Right forelimb (tissue), 1 donor: ENCODE data around the gene HOXB1.

Source experiments
- DNase-seq: peaks from one replicate; pipeline ENCODE4 v3.0.0-alpha.2; 2018

HOXB1 gene

DNA sequence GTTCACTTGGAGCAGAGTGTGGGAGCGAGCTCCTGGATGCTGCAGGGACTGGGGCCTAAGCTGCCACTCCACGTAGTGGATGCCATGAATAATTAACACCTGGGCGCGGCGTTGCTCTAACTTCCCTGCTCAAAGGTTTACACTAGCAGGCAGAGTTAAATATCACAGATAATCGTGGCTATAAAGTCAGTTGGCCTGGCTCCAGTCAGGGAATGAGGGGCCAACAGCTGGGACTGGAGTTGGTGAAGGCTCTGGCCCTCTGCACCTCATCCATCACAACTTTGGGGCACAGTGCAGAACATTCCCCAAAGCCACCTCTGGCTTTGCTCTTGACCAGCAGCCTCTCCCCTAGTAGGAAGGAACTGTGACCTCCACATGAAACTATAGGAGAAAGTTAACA lies 36.4 kb upstream of the HOXB1 start:
- DNase-seq: no peak

- no peak for DNase-seq
Observed at GRCh38 chr17:48566717-48567116, 35.9 kb upstream of the HOXB1 start.

- DNase-seq: no peak
Observed at GRCh38 chr17:48565925-48566710, 35.3 kb upstream of the HOXB1 start.

GRCh38 chr17:48565022-48565554 lies 34.3 kb upstream of the HOXB1 start:
- no peak for DNase-seq

DNA sequence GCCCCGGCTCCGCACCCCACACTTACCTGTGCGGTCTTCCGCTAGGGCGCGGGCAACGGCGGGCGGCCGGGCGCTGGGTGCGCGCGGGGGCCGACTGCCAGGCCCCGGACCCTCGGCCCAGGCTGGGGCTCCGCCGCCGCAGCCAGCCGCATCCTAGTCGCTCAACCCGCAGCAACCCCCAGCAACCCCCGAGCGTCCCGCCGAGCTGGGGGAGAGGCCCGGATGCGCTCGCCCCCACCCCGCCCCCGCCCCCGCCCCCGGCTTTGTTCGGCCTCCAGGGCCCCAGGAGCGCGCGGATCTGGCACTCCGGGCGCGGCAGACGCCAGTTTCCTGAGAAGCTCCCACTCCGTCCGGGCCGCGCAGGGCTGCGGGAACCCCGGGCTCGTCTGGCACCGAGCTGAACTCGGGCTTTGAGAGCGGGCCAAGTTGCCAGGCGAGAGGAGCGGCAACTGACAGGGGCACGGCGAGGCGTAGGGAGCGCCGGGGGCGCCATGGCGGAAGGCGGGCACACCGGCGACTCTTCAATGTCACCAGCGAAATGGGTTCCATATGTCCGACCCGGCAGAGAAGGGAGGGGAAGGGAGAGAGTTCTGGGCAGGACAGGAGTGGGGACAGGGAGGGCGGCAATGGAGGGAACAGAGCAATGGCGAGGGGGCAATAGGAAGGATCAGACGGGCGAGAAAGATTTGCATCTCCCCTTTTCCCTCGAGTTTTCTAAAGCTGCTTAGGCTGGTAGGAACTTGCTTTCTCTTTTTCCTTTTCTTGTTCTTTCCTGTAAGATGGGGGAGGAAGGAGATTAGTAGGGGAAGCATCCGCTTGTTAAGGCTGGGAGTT lies 33.6 kb upstream of the HOXB1 start:
- DNase-seq: no peak

- DNase-seq: no peak
Observed at GRCh38 chr17:48563867-48564187, 33.0 kb upstream of the HOXB1 start.

- no peak for DNase-seq
Observed at GRCh38 chr17:48563385-48563838, 32.6 kb upstream of the HOXB1 start.

GRCh38 chr17:48562934-48563333 lies 32.1 kb upstream of the HOXB1 start:
- DNase-seq: no peak

DNA sequence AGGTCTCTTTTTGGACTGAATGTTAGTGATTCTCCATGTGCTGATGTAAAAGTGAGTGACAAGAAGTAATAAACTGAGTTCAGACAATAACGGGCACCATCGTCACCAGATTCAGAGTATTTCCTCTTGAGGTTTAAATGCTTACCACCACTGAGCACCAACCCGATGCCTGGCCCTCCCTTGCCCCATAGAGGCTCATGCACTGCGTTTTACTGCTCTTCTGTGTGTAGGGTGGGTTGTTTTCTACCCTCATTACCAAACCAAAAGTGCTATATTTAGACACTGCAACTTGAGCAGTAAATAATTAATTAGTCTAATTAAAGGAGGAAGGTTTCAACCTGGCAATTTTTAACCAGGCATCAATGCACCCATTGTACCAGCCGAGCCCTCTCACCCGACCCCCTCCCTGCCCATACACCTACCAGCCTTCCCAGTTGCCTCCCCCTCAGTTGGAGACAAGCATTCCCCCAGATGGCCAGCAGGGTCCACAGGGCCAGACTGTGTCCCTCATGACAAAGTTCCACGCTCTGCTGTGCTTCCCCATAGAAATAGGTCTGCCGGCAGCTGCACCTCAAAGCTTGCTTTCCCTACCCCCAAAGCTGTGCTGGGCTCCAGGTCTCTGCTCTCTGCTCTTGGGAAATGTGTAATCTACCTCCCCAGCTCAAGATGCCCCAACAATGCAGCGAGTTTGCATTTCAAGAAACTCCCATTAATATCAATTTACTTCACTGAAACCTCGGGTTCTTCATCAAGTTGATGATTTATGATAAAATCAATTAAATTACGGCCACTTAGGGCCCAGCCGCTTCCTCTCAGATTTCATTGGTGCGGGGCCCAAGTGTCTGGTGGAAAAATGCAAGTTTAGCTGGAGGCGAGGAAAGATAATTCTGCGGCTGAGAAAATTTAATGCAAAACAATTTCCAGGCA lies 31.3 kb upstream of the HOXB1 start:
- DNase-seq: no peak

- DNase-seq: no peak
Observed at GRCh38 chr17:48559840-48560817, 29.3 kb upstream of the HOXB1 start.

DNA sequence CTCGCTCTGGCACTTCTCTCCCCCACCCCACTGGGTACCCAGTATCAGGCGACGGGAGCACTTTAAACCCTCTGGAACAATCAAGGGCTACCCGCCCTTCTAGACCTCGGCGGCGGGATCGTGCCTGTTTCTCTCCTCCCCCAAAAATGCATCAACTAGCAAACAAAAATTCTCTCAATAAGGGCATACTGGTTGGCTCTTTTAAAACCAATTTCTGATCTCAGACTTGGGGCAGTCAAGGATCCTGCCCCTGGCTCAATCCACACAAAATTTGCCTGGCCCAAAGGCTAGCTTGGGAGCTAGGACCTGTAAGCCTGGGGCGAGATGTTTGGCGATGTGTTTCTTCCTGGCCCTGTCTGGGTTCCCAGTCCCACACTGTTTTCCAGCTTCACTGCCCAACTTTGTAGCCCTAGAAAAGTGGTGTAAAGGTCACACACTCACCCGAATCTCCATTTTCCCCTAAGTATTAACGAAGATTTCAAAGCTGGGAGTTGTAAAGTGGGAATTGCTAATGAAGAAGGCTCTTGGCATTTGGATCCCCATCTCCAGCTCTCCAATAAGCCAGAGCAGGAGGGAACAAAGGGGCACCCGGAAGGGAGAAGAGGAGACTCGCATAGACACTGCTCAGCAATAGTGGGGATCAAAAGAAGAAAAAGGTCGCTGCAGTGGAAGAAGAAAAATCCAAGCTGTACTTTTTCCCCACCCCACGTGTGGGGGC lies 28.5 kb upstream of the HOXB1 start:
- DNase-seq: no peak

GRCh38 chr17:48558831-48559121 lies 28.0 kb upstream of the HOXB1 start:
- no peak for DNase-seq

GRCh38 chr17:48558057-48558830 lies 27.4 kb upstream of the HOXB1 start:
- no peak for DNase-seq

GRCh38 chr17:48556576-48557401 lies 26.0 kb upstream of the HOXB1 start:
- no peak for DNase-seq

DNA sequence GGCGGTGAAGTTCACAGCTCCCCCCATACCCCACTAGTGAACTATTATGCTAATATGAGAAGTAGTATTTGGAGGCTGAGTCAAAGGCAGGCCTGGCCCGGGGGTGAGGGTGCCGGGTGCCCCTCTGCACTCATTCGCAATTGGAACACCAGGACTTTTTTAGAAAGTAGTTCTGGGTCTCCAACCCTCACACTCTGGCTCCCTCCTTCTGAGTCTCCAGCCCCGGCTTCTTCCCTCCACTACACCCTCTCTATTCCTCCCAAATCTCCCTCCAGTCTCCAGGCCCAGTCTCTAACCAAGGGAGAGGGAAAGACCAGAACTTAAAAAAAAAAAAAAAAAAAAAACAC lies 25.4 kb upstream of the HOXB1 start:
- no peak for DNase-seq

GRCh38 chr17:48555258-48556228 lies 24.7 kb upstream of the HOXB1 start:
- DNase-seq: no peak

DNA sequence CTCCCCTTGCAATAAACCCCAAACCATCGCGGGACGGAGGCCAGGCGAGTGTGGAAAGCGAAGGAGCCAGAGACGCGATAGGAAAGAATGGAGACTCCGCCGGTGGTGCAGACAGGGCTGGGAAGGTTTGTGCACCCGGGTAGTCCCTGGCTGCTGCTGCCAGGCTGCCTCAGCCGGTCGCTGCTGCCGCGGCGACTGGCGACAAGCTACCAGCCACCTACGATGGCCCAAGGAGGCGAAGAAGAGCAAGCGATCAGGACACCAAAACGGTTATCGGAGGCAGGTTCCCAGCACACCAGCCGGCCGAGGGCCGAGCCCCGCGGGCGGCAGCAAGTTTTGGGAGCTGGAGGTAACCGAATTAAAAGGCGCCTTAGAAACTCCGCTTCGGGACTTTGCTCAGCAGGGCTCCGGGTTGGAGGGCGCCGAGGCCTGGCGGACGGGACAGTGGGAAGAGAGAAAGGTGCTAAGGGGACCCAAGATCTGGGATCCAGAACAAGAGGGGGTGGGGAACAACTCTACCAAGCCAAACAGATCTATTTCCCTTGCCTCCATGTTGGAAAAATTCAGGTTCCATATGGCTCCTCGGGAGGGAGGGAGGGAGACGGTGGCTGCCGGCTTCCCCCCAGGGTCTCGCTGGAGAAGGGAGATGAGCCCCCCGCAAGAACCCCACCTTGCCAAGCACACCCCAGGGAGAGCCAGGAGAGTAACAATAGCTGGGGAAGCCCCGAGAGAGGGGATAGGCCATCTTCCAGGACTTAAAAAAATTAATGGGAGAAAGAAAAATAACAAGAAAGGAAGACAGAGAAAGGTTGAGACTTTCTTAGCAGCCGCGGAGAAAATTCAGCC lies 23.8 kb upstream of the HOXB1 start:
- DNase-seq: no peak
